Cardiac fibroblast (primary cell): Measurements from ENCODE around the gene ACAD10.
"Not testable (repeated sequence)": the region's sequence is repeated elsewhere in the genome, so short reads cannot be mapped to it uniquely, and the experiment has no call there.

Experiments
- DNase-seq, 2 donors: peaks; one replicate each; pipeline versions ENCODE4 v3.0.0 to v3.0.0-alpha.2; 2010; ENCODE audit warnings: low read depth in 2 of 2
- H3K4me3 ChIP-seq, 2 donors: replicated peaks in 1 of 2; 1 replicate in 1 of 2; 2 replicates in 1 of 2; pipeline ENCODE4 v1.5.1; 2011; ENCODE audit warnings: low read depth in 2 of 2, low read length in 2 of 2, mild to moderate bottlenecking in 2 of 2, moderate library complexity in 1 of 2
- TF ChIP-seq, protein P1 (sequence below): IDR thresholded peaks from one replicate; pipeline ENCODE4 v1.5.1; 2011; ENCODE audit warnings: low read depth, mild to moderate bottlenecking, low read length, inconsistent platforms

Gene ACAD10

DNA sequence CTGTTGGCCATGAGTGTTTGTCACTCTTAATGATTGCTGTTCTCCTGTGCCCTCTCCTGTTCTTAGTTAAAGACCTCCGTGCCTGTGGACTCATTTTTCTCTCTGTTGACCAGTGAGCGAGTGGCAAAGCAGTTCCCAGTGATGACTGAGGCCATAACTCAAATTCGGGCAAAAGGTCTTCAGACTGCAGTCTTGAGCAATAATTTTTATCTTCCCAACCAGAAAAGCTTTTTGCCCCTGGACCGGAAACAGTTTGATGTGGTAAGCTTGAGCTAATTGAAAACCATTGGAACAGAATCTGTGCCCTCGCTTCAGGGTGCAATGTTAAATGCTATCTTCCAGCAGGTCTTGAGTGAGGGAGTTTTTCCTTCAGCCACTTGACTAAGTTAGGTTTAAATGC is 19.8 kb downstream of the ACAD10 start:
- DNase-seq = peak in 1 of 2 donors; percentile 21
- TF ChIP-seq, protein P1, sequence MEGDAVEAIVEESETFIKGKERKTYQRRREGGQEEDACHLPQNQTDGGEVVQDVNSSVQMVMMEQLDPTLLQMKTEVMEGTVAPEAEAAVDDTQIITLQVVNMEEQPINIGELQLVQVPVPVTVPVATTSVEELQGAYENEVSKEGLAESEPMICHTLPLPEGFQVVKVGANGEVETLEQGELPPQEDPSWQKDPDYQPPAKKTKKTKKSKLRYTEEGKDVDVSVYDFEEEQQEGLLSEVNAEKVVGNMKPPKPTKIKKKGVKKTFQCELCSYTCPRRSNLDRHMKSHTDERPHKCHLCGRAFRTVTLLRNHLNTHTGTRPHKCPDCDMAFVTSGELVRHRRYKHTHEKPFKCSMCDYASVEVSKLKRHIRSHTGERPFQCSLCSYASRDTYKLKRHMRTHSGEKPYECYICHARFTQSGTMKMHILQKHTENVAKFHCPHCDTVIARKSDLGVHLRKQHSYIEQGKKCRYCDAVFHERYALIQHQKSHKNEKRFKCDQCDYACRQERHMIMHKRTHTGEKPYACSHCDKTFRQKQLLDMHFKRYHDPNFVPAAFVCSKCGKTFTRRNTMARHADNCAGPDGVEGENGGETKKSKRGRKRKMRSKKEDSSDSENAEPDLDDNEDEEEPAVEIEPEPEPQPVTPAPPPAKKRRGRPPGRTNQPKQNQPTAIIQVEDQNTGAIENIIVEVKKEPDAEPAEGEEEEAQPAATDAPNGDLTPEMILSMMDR = no peak
- H3K4me3 ChIP-seq = no peak overlapping the region

DNA sequence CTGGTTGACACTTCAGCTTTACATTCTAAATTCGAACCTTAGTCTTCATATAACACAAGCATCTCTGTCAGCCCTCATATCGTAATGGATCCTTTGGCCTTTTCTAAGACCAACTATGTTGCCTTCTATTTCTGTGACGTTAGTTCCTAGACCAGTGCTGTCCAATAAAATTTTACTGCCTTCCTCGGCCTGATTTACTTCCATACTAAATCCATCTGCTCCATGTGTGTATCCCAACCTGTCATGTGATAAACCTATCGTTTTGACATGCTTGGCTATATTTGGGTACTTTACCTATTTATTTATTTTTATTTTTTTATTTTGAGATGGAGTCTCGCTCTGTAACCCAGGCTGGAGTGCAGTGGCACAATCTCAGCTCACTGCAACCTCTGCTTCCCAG is 20.3 kb downstream of the ACAD10 start:
- no peak overlapping the region for H3K4me3 ChIP-seq
- no peak for DNase-seq
- TF ChIP-seq, protein P1 = no peak

DNA sequence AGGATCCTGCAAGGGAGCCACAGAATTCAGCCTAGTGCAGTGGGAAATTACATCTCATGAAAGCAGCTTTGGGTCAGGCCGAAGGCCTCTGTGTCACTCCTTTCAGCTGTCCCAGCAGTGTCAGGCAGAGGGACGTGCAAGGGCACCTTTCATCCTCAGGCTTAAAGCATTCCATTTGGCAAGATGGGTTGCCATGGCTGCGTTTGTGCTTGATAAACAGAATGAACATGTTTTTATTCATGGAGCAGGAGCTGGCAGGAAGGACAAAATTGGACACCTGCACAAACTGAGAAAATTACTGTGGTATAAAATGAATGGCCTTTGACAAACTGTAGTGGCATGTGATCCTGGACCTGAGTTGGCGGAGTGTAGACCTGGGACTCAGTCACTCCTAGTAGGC is 29.4 kb downstream of the ACAD10 start:
- TF ChIP-seq, protein P1 = no peak
- no peak for DNase-seq
- no peak overlapping the region for H3K4me3 ChIP-seq

DNA sequence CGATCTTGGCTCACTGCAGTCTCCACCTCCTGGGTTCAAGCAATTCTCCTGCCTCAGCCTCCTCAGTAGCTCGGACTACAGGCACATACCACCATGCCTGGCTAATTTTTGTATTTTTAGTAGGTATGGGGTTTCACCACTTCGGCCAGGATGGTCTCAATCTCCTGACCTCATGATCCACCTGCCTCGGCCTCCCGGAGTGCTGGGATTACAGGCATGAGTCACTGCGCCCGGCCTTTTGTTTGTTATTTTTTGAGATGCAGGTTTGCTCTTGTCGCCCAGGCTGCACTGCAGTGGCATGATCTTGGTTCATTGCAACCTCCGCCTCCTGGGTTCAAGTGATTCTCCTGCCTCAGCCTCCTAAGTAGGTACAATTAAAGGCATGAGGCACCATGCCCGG is 33.5 kb downstream of the ACAD10 start:
- not testable (repeated sequence) for H3K4me3 ChIP-seq, DNase-seq

DNA sequence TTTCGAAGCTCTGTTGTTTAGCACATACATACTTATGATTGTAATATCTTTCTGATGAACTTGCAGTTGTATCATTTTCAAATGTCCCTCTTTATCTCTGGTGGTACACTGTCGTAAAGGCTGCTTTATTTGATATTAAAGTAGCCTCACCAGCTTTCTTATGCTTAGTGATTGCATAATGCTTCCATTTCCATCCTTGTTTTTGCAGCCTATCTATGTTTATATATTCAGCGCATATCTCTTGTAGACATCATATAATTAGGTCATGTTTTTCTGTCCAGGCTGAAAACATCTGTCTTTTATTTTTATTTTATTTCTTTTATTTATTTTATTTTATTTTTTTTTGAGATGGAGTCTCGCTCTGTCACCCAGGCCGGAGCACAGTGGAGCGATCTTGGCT is 34.6 kb downstream of the ACAD10 start:
- TF ChIP-seq, protein P1 = no peak
- no peak overlapping the region for H3K4me3 ChIP-seq
- DNase-seq = no peak

DNA sequence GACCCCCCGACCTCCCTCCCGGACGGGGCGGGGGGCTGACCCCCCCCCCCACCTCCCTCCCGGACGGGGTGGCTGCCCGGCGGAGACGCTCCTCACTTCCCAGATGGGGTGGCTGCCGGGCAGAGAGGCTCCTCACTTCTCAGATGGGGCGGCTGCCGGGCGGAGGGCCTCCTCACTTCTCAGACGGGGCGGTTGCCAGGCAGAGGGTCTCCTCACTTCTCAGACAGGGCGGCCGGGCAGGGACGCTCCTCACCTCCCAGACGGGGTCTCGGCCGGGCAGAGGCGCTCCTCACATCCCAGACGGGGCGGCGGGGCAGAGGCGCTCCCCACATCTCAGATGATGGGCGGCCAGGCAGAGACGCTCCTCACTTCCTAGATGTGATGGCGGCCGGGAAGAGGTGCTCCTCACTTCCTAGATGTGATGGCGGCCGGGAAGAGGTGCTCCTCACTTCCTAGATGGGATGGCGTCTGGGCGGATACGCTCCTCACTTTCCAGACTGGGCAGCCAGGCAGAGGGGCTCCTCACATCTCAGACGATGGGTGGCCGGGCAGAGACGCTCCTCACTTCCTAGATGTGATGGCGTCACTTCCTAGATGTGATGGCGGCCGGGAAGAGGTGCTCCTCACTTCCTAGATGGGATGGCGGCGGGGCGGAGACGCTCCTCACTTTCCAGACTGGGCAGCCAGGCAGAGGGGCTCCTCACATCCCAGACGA is 38.0 kb downstream of the ACAD10 start:
- not testable (repeated sequence) for DNase-seq, H3K4me3 ChIP-seq

DNA sequence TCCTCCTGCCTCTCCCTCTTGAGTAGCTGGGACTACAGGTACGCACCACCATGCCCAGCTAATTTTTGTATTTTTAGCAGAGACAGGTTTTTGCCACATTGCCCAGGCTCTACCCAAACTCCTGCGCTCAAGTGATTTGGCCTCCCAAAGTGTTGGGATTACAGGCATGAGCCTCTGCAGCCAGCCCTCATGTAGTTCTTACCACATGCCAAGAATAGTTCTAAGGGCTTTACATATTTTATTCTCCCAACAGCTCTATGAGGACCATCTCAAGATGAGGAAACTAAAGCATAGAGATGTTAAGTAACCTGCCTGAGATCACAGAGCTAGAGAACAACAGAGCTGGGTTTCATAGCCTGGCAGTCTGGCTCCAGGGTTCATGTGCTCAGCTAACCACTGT is 42.9 kb downstream of the ACAD10 start:
- no peak overlapping the region for H3K4me3 ChIP-seq
- no peak for DNase-seq
- TF ChIP-seq, protein P1 = no peak

DNA sequence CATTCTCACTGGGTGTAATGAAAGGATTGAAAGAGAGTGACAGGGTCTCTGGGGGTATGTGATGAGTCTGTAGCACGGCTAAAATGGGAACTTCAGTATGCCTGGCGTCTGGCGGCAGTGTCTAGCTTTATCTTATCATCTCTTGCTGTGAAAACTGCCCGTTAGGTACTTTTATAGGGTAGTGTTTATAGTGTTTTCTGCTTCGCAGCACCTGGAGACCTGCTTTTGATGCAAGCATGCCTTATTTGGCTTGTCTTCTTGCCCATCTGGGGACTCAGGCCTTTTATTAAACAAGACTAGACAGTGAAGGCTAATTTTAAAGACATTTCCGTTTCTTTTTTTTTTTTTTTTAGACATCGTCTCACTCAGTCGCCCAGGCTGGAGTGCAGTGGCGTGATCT is 44.6 kb downstream of the ACAD10 start:
- no peak overlapping the region for H3K4me3 ChIP-seq
- TF ChIP-seq, protein P1 = no peak
- no peak for DNase-seq
